ENCODE measurements around the gene DLG2. TPM values are rescaled to one million over a fixed set of nuclear protein-coding genes. Genes with fewer than 3 reads are reported as not detected.

DLG2 gene
- polyA plus RNA-seq, 5 donors, result 5.1 to 13.2 (median 8.4) TPM

DNA sequence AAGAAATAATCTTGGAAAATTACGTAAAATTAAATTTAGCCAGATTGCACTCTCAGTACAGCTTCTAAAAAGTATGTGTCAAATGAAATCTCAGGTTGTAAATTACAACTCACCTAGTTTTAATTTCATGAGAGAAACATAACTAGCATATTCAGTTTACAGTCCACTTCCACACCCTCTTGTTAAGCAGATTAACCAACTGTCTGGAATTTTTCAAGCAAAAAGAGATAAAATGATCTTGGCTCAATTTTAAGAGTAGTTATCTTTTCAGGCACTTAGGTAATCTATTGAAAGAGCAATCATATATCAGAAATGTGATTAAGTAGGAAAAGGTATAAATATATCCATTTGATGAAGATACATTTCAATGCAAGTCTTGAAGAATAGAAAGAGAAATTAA lies 1412.6 kb downstream of the DLG2 start:
- no peak for DNase-seq

DNA sequence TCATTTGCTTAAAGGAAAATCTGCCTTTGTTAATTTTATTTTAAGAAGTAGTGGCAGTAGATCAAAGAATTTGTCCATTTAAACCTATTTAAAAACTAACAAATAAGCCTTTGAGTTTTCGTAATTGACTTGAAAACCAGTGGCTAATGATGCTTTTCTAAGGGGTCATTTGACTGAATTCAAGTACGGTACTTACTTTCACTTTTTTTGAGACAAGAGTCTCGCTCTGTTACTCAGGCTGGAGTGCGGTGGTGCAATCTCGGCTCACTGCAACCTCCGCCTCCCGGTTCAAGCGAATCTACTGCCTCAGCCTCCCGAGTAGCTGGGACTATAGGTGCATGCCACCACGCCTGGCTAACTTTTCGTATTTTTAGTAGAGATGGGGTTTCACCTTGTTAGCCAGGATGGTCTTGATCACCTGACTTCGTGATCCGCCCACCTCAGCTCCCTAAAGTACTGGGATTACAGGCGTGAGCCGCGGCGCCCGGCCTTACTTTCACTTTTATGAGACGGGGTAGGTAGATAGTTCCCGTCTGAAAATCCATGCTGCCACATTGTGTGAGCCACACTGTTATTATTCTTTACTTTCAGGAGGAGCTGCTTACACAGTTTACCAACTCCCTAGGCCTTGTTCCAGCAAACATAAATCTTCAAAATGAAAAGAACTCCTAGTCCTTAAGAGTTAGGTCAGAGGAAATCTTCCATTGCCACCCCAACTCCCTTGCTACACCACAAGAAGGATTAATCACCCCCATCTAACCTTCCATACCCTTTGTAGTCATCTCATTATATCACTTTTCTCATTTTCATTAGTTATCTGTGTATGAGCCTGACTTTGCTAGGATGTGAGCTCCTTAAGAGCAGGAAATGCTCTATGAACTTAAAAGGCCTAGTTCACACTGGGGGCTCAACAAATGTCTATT lies 1414.4 kb downstream of the DLG2 start:
- DNase-seq, result no peak

DNA sequence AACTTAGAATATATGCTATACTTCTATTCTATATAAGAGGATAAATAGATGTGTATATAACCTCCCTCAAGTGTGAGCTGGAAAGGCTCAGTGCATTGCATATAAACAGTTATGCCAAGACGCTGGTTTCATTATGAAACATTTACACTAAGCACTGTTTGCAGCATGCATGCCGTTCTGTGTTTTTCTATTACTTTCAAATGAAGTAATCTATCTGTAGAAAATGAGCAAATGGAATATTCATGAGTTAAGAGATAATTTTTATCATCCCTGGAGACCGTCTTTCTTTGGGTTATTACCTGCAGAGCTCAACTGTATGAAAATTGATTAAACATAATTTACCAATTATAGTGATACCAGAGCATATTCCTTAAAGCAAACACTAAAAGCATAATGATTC lies 1415.2 kb downstream of the DLG2 start:
- no peak for DNase-seq

DNA sequence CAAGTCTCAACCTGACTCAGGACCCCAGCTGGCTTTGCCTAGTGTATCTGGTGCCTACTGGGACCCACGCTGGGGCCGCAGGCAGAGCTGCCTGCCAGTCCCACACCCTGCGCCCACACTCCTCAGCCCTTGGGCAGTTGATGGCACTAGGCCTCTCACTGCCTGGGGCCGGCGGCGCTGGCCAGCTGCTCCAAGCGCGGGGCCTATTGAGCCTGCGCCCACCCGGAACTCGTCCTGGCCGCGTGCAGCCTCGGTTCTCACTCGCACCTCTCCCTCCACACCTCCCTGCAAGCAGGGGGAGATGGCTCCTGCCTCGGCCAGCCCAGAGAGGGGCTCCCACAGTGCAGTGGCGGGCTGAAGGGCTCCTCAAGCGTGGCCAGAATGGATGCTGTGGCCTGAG lies 1432.4 kb downstream of the DLG2 start:
- no peak for DNase-seq

DNA sequence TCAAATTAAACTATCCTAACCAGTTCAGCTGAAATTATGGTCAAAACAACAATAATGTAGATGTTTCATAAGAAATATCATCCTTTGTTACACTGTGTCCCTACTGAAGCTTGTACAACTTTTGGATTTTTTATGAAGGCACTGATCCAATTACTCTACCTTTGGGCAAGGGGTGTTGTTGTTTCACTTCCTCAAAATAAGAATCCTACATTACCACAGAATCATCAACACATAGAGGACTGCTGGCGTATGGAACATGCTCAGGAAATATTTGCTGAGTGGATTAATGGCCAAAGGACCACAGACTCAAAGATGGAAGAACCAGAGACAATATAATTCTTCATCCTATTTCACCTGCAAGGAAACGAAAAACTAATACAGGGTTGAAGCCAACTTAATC lies 1433.4 kb downstream of the DLG2 start:
- no peak for DNase-seq

DNA sequence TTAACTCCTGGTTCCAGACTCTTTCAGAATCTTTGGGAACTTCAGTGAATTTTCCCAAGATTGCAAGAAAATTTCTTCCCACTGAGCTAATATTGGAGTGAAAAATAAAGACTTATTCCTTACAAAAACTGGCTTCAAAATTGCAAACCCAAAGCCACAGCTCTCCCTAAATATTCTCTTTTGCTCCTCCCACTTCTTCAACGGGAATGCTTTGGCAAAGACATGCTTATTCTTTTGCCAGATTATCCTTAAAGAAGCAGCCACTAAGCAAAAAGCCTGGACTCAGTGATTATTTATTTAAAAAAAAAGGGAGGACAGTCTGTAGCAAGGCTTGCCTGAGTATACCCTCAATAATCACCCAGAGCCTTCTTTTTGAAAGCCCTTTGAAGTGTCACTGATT lies 1438.6 kb downstream of the DLG2 start:
- no peak for DNase-seq

DNA sequence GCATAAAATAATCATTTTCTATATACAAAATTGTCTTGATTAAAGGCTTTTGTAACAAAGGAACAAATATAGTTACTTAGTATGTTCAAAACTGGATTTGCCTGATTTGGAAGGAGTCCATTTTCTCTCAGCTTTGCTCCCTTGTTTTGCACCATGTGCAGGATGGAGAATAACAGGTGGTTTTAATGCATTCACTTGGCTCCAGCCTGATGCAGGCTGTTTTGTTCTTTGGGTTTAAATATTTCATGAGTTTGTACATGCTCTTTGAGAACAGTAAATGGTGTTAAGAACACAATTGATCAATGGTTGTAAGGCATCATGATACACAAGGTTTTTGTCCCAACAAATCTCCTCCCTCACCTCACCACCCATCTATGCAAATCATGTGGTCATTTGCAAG lies 1454.1 kb downstream of the DLG2 start:
- DNase-seq, result no peak

DNA sequence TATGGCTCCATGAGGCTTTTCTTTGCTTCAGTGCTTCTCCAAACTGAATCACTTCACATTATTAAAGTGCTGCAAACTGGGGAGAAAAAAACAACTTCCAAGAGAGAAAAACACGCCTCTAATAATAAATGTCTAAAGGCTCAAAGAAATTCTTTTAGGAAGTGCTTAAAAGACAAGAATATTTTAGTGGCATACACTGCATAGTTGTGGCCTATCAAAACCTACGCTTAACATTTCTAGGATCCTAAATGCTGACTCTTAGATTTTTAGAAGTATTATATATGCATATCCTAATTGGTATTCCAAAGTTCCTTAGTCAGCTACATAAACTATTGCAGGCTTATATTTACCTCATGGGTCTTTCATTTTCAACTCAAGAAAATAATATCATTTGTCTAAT lies 1462.0 kb downstream of the DLG2 start:
- DNase-seq, result no peak

DNA sequence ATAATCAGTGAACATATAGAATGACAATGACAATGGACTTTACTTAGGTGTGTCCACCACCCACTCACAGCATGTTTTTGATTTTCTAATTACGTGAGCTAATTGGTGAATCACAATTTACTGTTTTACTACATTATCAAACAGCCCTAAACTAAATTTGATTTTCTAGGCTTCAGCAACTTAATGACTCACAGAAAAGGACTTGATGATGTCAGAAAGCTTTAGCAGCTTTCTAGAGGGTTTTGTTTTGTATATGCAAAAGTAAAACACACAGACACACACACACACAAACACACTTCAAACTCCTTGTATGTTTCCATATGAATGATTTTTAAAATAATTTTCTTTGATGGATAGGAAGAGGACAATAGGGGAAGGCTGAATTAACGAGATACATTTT lies 1462.4 kb downstream of the DLG2 start:
- no peak for DNase-seq

DNA sequence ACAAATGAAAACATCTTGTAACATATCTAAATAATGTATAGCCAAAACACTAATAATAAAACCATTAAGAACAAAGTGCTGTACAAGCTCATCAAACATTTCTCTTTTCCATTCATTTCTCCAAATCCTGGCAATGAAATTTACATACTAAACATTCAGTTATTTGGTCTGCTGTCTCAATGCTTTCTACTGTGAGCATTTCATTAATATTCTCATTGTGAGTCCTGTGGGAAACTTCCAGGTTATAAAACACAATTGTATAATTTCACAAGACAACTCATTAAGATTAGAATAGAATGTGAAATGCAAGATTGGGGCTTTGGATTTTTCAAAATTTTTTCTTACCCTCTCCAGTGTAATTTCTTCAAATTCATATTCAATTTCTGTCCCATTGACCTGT lies 1464.0 kb downstream of the DLG2 start:
- no peak for DNase-seq

DNA sequence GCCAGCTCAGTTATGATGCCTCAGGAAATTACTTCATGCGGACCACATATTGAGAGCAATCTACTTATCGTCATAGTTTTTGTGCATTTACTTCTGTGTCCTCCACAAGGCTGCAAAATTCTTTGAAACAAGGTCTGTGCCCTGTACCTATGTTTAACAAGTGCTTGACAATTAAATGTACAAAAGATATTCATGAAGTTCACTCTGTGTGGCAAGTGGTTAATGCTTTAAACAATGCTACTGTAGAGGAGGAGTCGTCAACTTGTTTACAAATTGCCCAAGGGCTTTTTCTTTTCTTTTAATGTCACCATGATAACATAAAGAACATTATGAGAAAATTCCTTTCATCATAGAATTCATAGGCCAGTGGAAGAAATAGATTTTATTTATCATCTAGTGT lies 1469.5 kb downstream of the DLG2 start:
- DNase-seq, result no peak

DNA sequence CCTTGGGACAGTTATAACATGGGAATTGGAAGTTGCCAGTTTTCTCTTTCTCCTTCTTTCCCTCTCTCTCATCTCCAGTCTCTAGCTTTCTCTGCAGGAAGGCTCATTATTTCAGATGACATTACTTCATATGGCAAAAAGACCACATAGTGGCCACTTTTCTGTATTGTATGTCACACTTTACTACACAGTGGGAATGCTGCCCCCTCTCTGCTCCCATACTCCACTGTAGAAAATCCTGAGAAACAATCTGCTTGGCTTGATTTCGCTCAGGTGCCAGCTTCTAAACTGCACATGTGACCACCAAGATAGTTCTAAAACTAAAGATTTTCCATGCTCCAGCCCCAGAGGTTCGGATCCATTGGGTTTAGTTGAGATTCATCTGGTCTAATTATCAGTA lies 1480.3 kb downstream of the DLG2 start:
- DNase-seq, result no peak

DNA sequence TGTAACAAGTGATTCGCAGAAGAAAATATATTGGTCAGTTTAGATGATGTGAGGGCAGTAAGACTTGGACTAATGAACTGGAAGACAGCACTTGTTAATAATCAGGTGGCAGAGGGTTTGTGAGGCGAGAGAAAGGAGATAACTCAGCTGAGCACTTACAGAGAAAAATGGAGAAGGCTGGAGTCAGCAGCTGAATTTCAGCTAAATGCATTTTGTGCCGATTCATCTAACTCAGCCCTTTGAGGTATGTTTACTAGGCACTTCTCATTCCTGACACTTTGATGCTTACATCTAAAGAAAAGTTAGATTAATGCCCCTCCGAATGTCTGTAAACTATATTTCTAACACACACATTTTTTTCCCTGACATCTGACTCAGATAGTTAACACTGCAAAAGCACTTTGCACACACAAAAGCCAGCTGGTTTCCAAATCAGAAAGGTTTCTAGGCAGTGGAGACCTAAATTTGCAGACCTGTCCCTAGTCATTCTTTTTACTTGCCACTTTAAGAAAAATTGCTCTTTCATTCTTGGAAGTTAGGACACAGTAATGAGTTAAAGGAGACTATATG lies 1481.4 kb downstream of the DLG2 start:
- no peak for DNase-seq

DNA sequence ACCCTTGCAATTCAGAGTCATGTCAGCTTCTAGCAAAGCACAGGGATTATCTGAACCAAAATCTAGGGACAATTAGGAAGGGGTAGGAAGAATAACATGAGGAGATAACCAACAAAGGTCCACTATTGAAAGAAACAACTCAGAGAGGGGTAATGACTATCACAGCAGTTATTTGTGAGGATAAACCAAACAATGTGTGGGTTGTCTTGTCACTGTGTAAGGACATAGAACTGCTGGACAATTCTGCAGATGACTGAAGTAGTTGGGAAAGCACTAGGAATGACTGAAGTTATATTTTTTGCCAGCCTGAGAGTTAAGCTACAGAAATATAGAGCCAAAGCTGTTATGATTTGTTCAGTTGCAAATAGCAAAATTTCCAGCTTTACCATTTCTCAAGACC lies 1482.6 kb downstream of the DLG2 start:
- no peak for DNase-seq

DNA sequence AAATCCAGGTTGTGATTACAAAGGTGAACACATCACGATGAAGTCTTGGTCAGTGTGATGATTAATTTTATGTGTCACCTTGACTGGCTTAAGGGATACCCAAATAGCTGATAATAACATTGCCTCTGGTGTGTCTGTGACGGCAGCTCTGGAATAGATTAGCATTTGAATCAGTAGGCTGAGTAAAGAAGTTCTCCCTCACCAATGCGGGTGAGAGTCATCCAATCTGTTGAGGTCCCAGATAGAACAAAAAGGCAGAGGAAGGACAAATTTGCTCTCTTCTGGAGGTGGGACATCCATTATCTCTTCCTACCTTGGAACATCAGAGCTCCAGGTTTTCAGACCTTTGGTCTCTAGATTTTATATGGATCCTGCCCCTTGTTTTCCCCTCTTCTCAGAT lies 1484.7 kb downstream of the DLG2 start:
- DNase-seq, result no peak

DNA sequence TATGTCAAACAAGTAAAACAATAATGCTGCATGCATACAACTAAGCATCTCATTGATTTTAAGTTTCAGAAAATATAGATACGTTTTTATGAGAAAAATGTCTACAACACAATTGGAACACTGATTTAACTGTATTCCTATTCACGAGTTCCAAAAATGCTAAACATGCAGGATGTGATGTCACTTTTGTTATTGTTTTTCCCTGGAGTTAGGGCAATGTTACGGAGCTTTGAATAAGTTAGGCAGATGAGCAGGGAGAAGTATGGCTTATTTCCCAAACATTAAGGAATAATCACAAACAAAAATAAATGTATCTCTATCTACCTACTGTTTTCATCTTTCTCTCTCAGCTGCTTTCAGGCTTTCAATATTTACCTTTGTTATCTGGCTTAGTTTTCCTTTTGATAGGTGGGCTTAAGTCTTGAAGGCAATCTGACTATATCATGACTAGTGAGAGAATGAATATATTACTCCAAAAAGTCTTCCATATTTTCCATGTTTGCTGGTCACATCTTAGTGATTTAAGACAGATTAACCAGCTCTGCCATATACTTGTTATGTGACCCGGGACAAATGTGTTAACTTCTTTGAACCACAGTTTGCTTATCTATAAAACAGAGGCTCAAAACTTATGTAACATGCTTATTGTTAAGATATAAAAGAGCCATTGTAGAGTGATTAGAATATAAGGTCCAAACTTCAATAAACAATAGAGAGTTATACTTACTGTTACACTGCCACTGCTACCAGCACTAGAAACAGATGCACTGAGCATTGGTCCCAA lies 1486.6 kb downstream of the DLG2 start:
- no peak for DNase-seq

DNA sequence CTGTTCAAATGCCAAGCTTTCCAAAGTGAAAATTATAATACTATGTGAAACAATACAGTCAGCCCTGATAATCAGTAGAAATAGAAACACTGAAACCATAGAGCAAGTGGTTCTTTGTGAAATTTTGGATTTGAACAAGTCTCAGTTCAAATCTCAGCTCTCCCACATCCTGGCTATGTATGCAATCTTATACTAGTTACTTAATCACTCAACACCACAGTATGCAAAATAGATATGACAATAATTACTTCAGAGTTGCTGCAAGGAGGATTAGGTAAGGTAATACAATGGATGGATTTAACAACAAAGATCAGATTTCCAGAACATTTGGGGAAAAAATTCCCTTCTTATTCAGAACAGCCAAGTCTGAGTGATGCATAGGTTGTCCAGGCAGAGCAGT lies 1489.2 kb downstream of the DLG2 start:
- no peak for DNase-seq

DNA sequence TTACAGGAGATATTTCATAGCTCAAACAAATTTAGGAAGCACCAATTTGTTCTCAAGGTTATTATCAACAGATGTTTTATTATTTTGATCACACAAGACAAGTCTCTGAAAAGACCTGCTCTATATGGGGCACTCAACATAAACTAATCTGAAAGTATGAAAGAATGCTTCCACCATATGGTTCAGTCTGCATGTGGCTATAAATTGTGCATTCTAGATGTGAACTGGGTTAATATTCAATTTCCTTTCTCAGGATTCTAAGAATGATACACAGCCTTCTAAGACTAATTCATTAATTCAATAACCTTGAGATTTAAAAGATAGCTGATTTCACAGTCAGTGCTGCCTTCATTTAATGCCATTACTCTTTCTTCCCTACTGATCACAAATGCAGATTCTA lies 1489.6 kb downstream of the DLG2 start:
- DNase-seq, result no peak

DNA sequence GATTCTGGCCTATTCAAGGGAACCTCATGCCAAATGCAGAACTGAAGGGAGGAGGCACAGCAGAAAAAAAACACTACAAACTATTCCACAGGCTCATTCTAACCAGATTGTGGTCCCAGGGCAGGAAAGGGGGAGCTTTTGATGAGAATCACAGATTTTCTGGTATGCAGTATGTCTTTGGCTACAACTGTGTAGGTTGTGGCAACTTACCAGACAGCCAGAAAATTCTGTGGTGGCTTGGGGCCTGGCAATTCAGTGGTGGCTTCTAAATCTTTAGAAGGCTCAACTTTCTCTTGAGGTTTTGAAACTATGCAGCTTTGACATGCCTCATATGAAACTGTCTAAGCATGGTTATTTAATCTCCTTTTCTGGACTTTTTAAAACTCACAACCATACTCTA lies 1490.2 kb downstream of the DLG2 start:
- no peak for DNase-seq

DNA sequence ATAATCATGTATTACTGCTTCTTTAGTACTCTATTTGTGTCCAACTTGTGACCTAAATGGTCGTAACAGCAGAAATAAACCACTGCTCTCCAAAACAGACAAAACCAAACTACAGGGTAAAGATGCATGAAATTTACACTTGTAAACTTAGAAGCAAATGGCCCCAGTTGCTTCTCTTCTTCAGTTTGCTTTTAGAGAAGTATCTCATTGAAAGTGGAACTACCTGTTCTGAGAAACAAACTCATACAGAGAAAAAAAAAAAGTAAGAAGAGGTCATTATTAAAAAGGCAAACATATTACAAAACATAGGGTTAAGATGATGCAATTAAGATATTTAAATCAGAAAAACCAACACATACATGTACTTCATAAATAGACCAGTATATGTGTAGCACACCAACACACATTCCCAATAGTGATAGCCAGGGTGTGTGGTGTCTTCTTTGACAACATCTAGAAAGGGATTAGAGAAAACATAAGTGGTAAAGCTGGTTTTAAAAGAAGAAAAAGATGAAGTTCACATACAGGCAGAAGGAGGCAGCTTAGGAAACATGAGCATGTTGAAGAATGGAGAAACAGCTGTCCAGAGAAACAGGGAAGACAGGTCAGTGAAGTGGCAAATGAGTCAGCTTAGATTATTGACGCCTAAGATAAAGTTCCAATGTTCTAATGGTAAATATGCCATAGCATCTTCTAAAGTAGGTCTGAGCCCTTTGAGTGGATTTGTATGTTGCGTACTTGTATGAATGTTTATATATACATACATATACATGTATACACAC lies 1496.3 kb downstream of the DLG2 start:
- no peak for DNase-seq

DNA sequence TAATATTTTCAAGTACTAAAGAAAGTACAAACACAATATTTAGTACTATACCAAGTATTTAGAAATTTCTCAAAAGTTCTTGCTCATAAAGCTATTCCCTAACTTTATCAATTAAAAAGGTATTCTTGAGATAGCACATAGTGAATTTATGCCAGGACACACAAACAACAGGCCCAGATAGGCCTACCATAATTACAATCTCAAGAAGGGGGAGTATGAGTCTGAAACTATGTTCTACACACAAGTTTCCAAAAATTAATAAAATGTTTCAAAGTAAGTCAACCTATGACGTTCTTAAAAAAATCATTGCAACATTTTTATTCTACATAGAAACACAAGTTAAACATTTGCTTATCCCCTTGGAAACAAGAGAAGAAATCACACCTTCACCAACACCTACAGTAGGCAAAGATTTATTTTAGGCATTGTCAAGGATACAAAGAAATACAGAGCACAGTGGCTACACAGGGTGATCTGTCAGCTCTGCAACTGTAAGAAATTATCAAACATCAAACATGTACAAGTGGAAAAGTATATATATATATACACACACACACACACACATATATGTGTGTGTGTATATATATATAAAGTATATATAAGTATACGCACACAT lies 1497.1 kb downstream of the DLG2 start:
- DNase-seq, result no peak

DNA sequence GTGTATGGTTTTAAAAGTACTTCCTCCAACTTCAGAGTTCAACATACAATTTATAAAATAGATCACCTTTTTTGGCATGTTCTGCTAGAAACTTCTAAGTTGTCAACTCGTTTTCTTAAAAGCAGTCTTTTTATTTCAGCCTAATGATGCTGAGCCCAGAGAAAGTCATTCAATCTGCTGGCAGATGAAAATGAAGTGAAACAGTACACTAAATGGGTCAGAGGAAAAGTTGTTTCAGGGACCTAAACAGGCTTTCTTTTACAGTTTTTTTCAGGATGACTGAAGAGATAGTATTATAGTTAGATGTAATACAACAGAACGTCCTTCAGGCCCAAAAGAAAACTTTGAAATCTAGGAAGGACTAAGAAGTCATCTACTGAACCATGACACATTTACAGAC lies 1498.3 kb downstream of the DLG2 start:
- no peak for DNase-seq
